Esophagus squamous epithelium (tissue), 4 donors: Measurements from ENCODE around the gene IAH1.

Experiments used
- POLR2A ChIP-seq, 4 donors: fragments of 450-650 bp; IDR thresholded peaks; one replicate each; pipeline ENCODE4 v1.6.1; 2017; ENCODE audit warnings: antibody characterized with exemption in 4 of 4, mild to moderate bottlenecking in 4 of 4, moderate library complexity in 3 of 4
- TF ChIP-seq, protein P1 (sequence below), 6 experiments: fragments of 450-650 bp in 4 of 6; fragments of 200-600 bp in 2 of 6; sonication (generic) in 2 of 6; IDR thresholded peaks; one replicate each; pipeline ENCODE4 v1.5.1; 2016 to 2019; ENCODE audit warnings: antibody characterized with exemption in 6 of 6, mild to moderate bottlenecking in 4 of 6, moderate library complexity in 4 of 6

DNA sequence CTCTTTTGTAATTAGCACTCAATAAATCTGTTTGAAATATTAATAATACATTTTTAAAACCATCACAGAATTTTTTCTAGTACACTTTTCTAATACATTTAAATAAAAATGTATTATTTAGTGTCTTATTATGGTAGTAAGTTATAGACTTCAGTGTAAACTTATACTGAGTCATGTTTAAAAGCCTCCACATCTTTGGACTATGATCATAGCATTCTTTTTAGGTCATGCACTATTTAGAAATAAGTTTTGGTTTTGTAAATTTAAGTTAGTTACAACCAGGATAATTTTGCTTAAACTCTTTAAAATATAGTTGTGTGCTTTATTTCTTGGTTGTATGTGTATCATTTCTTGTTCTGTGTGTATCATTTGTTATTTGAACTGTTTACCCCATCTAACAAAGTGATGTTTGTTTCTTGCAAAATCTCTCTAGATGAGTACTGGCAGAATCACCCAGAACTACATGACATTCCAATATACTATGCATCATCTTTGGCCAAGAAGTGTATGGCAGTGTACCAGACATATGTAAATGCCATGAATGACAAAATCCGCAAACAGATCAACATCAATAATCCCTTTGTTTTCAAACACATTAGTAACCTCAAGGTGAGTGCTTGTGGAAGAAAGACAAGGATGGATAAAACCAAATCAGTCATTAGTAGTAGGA, 34.2 kb upstream of the IAH1 start:
- TF ChIP-seq, protein P1, sequence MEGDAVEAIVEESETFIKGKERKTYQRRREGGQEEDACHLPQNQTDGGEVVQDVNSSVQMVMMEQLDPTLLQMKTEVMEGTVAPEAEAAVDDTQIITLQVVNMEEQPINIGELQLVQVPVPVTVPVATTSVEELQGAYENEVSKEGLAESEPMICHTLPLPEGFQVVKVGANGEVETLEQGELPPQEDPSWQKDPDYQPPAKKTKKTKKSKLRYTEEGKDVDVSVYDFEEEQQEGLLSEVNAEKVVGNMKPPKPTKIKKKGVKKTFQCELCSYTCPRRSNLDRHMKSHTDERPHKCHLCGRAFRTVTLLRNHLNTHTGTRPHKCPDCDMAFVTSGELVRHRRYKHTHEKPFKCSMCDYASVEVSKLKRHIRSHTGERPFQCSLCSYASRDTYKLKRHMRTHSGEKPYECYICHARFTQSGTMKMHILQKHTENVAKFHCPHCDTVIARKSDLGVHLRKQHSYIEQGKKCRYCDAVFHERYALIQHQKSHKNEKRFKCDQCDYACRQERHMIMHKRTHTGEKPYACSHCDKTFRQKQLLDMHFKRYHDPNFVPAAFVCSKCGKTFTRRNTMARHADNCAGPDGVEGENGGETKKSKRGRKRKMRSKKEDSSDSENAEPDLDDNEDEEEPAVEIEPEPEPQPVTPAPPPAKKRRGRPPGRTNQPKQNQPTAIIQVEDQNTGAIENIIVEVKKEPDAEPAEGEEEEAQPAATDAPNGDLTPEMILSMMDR (IDR thresholded peaks at IDR 0.05), result no peak
- TF ChIP-seq POLR2A (IDR thresholded peaks at IDR 0.05), result no peak
